ENCODE measurements around the gene CREB5. TPM values are rescaled to one million over a fixed set of nuclear protein-coding genes. Genes with fewer than 3 reads are reported as not detected.

The CREB5 gene
- total and polyA plus RNA-seq, 2 experiments from 2014 or later: 2.4 to 4.4 TPM

DNA sequence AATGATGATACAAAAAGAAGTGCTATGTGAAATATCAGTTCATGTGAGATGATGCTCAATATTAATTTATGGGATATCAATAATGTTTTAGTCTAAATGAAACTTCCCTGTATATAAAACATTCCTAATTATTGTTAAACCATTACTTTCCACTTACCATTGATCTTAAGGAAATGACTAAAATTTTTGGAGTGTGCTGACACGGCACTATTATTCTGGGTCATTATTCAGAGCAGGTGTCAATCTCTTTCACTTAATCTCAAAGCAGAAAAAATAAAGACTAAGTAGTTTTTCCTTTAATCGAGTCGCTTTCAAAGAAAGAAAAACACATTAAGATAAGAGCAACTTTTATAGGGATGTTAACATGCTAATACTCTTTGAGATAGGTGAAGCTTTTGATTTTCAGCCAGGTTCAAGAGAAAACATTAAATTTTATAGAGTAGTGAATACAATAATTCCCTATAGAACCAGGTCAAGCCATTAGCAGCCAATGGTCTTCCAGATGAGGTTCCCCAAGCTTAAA is 11.4 kb upstream of the CREB5 start:
- DNase-seq (ENCODE audit: low spot score): no peak
- Mint-ChIP-seq H3K27ac (no peak overlapping the region), H3K9me3 (no peaks in the 10 kb centered on the region), H3K4me3 (no peak overlapping the region), H3K36me3 (ENCODE audit: low read depth) (no peaks in the 10 kb centered on the region), H3K4me1 (peaks cover 1% of the 10 kb centered on the region; the same call in 1 of the 3 replicates), H3K27me3 (ENCODE audit: insufficient read depth, low read depth, poor library complexity) (no peaks in the 10 kb centered on the region)
- H4K20me1 ChIP-seq (replicated peaks; ENCODE audit: insufficient read depth): no peaks in the 10 kb centered on the region
- no peaks in the 10 kb centered on the region for H3K79me2 ChIP-seq (replicated peaks; ENCODE audit: insufficient read depth)
- TF ChIP-seq, protein P1, sequence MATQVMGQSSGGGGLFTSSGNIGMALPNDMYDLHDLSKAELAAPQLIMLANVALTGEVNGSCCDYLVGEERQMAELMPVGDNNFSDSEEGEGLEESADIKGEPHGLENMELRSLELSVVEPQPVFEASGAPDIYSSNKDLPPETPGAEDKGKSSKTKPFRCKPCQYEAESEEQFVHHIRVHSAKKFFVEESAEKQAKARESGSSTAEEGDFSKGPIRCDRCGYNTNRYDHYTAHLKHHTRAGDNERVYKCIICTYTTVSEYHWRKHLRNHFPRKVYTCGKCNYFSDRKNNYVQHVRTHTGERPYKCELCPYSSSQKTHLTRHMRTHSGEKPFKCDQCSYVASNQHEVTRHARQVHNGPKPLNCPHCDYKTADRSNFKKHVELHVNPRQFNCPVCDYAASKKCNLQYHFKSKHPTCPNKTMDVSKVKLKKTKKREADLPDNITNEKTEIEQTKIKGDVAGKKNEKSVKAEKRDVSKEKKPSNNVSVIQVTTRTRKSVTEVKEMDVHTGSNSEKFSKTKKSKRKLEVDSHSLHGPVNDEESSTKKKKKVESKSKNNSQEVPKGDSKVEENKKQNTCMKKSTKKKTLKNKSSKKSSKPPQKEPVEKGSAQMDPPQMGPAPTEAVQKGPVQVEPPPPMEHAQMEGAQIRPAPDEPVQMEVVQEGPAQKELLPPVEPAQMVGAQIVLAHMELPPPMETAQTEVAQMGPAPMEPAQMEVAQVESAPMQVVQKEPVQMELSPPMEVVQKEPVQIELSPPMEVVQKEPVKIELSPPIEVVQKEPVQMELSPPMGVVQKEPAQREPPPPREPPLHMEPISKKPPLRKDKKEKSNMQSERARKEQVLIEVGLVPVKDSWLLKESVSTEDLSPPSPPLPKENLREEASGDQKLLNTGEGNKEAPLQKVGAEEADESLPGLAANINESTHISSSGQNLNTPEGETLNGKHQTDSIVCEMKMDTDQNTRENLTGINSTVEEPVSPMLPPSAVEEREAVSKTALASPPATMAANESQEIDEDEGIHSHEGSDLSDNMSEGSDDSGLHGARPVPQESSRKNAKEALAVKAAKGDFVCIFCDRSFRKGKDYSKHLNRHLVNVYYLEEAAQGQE (IDR thresholded peaks at IDR 0.05; ENCODE audit: unreplicated experiment): no peak
- TF ChIP-seq JUNB (IDR thresholded peaks at IDR 0.05; ENCODE audit: unreplicated experiment): no peak
- TF ChIP-seq EZH2phosphoT487 (IDR thresholded peaks at IDR 0.05; ENCODE audit: unreplicated experiment): no peak
- TF ChIP-seq, protein P2, sequence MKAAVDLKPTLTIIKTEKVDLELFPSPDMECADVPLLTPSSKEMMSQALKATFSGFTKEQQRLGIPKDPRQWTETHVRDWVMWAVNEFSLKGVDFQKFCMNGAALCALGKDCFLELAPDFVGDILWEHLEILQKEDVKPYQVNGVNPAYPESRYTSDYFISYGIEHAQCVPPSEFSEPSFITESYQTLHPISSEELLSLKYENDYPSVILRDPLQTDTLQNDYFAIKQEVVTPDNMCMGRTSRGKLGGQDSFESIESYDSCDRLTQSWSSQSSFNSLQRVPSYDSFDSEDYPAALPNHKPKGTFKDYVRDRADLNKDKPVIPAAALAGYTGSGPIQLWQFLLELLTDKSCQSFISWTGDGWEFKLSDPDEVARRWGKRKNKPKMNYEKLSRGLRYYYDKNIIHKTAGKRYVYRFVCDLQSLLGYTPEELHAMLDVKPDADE (IDR thresholded peaks at IDR 0.05): no peak
- no peak for TF ChIP-seq ZNF331 (CRISPR knock-in tag; IDR thresholded peaks at IDR 0.05; ENCODE audit: low read depth)
- TF ChIP-seq POLR2AphosphoS5 (IDR thresholded peaks at IDR 0.05; ENCODE audit: low read depth): no peak
- TF ChIP-seq EZH2 (IDR thresholded peaks at IDR 0.05; ENCODE audit: low read depth, unreplicated experiment): no peak
- no peak for TF ChIP-seq NANOG (IDR thresholded peaks at IDR 0.05; ENCODE audit: borderline replicate concordance)
- no peak for TF ChIP-seq CREB1 (CRISPR knock-in tag; IDR thresholded peaks at IDR 0.05; ENCODE audit: low read depth)
- TF ChIP-seq STAT1 (IDR thresholded peaks at IDR 0.05; ENCODE audit: unreplicated experiment): no peak
- no peak for TF ChIP-seq ZNF114 (CRISPR knock-in tag; IDR thresholded peaks at IDR 0.05)
- no peak for TF ChIP-seq CTCF (conservative IDR thresholded peaks at IDR 0.05; ENCODE audit: low read depth in 2 of 2)
- TF ChIP-seq, protein P3, sequence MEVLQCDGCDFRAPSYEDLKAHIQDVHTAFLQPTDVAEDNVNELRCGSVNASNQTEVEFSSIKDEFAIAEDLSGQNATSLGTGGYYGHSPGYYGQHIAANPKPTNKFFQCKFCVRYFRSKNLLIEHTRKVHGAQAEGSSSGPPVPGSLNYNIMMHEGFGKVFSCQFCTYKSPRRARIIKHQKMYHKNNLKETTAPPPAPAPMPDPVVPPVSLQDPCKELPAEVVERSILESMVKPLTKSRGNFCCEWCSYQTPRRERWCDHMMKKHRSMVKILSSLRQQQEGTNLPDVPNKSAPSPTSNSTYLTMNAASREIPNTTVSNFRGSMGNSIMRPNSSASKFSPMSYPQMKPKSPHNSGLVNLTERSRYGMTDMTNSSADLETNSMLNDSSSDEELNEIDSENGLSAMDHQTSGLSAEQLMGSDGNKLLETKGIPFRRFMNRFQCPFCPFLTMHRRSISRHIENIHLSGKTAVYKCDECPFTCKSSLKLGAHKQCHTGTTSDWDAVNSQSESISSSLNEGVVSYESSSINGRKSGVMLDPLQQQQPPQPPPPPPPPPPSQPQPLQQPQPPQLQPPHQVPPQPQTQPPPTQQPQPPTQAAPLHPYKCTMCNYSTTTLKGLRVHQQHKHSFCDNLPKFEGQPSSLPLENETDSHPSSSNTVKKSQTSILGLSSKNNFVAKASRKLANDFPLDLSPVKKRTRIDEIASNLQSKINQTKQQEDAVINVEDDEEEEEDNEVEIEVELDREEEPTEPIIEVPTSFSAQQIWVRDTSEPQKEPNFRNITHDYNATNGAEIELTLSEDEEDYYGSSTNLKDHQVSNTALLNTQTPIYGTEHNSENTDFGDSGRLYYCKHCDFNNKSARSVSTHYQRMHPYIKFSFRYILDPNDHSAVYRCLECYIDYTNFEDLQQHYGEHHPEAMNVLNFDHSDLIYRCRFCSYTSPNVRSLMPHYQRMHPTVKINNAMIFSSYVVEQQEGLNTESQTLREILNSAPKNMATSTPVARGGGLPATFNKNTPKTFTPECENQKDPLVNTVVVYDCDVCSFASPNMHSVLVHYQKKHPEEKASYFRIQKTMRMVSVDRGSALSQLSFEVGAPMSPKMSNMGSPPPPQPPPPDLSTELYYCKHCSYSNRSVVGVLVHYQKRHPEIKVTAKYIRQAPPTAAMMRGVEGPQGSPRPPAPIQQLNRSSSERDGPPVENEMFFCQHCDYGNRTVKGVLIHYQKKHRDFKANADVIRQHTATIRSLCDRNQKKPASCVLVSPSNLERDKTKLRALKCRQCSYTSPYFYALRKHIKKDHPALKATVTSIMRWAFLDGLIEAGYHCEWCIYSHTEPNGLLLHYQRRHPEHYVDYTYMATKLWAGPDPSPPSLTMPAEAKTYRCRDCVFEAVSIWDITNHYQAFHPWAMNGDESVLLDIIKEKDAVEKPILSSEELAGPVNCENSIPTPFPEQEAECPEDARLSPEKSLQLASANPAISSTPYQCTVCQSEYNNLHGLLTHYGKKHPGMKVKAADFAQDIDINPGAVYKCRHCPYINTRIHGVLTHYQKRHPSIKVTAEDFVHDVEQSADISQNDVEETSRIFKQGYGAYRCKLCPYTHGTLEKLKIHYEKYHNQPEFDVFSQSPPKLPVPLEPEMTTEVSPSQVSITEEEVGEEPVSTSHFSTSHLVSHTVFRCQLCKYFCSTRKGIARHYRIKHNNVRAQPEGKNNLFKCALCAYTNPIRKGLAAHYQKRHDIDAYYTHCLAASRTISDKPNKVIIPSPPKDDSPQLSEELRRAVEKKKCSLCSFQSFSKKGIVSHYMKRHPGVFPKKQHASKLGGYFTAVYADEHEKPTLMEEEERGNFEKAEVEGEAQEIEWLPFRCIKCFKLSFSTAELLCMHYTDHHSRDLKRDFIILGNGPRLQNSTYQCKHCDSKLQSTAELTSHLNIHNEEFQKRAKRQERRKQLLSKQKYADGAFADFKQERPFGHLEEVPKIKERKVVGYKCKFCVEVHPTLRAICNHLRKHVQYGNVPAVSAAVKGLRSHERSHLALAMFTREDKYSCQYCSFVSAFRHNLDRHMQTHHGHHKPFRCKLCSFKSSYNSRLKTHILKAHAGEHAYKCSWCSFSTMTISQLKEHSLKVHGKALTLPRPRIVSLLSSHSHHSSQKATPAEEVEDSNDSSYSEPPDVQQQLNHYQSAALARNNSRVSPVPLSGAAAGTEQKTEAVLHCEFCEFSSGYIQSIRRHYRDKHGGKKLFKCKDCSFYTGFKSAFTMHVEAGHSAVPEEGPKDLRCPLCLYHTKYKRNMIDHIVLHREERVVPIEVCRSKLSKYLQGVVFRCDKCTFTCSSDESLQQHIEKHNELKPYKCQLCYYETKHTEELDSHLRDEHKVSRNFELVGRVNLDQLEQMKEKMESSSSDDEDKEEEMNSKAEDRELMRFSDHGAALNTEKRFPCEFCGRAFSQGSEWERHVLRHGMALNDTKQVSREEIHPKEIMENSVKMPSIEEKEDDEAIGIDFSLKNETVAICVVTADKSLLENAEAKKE (CRISPR knock-in tag; IDR thresholded peaks at IDR 0.05): no peak
- no peaks in the 10 kb centered on the region for H3K9me2 ChIP-seq (ENCODE audit: insufficient read depth)
- no peak overlapping the region for H3K4me2 ChIP-seq
- no peaks in the 10 kb centered on the region; the same call in 1 of the 2 replicates for H3K4me1 ChIP-seq (ENCODE audit: insufficient read depth)
- no peak overlapping the region for H3K27ac ChIP-seq (ENCODE audit: low read depth)
- no peak overlapping the region for H2AFZ ChIP-seq
- ATAC-seq: no peak
- H3K27me3 ChIP-seq (ENCODE audit: insufficient read depth): 0 out of 2 replicates have a peak, but pooled peaks cover under 1% of the 10 kb centered on the region
- H3K4me3 ChIP-seq: no peak overlapping the region
- H3F3A ChIP-seq (replicated peaks; ENCODE audit: low read depth): no peaks in the 10 kb centered on the region
- H3K36me3 ChIP-seq (ENCODE audit: insufficient read depth): no peaks in the 10 kb centered on the region
